Fibroblast of skin of left biceps (primary cell): ENCODE data around the gene NBPF11.
"Not testable (repeated sequence)": the region's sequence is repeated elsewhere in the genome, so short reads cannot be mapped to it uniquely, and the experiment has no call there.

ENCODE experiments used
- DNase-seq, 2 experiments: peaks; one replicate each; pipeline ENCODE4 v3.0.0-alpha.2; 2013; ENCODE audit warnings: low read depth in 2 of 2

NBPF11 gene

DNA sequence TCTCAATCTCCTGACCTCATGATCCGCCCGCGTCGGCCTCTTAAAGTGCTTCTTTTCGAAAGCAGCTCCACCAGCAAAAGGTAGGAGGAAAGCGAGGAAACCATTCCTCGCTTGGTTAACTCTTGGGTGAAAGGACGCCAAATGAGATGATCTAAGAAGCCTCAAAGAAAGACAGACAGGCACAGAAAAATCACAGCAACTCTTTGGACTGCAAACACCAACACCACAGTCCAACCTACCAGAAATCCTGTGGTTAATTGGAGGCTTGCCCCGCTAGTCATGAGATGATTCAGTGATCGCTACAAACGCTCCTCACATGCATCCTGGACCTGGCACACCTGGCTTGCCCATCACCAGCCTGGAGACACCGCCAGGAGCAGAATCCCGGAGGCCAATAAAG lies 1.1 kb downstream of the NBPF11 start:
- not testable (repeated sequence) for DNase-seq

DNA sequence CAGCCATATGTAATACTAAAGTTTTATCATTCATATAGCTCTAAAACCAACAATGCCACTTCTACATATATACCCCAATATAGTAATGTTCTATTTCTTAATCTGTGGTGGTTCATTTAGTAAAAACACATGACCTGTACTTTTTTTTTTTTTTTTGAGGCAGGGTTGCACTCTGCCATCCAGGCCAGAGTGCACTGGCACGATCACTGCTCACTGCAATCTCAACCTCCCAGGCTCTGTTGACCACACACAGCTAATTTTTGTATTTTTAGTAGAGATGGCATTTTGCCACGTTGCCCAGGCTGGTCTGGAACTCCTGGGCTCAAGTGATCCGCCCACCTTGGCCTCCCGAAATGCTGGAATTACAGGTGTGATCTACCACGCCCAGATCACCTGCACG lies 2.1 kb downstream of the NBPF11 start:
- DNase-seq: not testable (repeated sequence)

DNA sequence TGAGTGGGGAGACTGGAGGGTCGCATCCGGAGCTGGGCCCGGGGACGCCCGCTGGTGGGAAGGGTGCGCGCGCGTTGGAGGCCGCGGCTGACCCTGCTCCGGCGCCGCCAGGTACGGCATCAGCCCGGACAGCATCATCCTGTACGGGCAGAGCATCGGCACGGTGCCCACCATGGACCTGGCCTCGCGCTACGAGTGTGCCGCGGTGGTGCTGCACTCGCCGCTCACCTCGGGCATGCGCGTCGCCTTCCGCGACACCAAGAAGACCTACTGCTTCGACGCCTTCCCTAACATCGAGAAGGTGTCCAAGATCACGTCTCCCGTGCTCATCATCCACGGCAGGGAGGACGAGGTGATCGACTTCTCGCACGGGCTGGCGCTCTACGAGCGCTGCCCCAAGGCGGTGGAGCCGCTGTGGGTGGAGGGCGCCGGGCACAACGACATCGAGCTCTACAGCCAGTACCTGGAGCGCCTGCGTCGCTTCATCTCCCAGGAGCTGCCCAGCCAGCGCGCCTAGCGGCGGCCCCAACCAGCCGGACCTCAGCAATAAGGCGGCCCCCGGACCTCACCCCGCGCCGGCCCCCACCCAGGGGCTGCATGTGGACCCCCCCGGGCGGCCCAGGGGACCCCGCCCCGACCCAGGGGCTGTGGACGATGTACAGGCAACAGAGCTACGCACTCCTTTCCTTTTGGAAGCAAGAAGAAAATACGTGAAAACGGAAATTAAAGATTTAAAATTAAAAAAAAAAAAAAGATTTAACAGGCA lies 2.8 kb downstream of the NBPF11 start:
- not testable (repeated sequence) for DNase-seq

DNA sequence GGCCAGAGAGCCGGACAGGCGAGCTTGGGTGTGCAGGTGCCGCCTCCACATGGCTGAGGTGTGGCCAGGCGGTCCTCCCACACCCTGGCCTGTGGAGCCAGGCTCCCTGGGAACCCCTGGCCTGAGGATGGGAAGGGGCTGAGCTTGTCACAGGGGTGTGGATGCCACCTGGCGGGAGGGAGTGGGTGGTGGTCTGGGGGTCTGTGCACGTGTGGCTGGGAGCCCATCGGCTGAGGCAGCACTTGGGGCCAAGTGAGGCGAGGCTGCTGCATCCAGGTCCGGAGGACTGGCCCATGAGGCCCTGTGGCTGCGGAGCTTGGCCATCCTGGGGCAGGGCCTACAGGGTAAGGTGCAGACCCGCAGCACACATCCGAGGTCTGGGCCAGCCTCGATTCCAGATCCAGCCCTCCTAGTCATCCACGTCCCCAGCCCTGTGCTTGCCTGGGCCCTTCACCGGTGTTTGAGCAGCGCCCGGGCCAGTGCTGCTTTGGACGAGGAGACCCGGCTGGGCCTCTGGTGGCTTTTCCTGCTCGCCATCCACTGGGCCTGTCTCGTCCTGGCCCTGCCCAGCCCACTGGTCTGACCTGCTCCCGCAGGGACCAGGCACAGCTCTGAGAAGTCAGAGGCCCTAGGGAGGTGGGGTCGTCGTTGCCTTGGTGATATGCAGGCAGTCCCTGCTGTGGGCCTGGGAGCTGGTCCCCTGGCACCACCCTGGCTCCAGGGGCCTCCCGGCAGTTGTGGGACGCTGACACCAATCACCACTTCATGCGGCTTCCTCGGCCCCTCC lies 4.8 kb downstream of the NBPF11 start:
- not testable (repeated sequence) for DNase-seq

DNA sequence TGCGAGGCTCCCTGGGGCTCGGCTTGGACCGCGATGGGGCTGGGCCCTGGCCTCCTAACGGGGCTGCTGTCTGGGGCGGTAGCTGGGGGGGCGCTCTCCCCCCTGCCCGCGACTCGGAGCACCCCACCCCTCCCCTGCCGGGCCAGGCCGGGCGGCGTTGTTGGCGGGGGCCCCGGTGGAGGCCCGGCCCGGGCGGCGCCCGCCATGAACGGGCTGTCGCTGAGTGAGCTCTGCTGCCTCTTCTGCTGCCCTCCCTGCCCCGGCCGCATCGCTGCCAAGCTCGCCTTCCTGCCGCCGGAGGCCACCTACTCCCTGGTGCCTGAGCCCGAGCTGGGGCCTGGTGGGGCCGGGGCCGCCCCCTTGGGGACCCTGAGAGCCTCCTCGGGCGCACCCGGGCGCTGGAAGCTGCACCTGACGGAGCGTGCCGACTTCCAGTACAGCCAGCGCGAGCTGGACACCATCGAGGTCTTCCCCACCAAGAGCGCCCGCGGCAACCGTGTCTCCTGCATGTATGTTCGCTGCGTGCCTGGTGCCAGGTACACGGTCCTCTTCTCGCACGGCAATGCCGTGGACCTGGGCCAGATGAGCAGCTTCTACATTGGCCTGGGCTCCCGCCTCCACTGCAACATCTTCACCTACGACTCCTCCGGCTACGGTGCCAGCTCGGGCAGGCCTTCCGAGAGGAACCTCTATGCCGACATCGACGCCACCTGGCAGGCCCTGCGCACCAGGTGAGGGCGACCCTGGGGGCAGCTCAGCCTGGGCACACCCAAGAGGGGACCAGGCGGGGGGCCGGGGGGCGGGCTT lies 5.7 kb downstream of the NBPF11 start:
- DNase-seq: not testable (repeated sequence)

DNA sequence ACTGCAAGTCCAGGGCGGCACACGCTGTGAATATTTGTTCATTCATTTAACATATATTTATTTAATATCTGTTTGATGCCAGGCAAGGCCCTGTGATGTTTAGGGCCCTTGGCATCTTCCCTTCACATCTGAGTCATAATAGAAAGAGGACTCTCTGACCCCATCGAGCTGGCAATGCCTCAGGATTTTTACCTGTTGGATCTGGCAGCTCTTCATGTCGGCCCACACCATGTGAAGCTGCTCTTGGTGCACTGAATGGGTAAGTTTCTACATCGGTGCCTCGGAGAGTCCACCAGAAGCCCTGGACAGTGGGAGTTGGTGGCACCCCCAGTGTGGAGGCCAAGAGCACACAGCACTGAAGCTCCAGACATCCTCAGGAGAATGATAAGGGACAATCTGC lies 8.9 kb downstream of the NBPF11 start:
- not testable (repeated sequence) for DNase-seq

DNA sequence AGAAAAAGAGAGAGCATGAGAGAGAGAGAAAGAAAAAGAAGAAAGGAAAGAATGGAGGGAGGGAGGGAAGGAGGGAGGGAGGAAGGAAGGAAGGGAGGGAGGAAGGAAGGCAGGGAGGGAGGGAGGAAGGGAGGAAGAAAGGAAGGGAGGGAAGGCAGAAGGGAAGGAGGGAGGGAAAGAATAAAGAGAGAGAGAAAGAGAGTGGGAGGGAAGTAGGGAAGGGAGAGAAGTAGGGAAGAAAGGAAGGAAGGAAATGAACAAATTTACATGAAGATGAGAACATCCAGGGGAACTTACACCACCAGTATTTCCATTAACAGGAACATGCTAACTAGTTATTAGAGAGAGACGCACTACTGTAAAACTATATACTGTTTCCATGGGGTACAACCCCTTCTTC lies 10.1 kb downstream of the NBPF11 start:
- not testable (repeated sequence) for DNase-seq

DNA sequence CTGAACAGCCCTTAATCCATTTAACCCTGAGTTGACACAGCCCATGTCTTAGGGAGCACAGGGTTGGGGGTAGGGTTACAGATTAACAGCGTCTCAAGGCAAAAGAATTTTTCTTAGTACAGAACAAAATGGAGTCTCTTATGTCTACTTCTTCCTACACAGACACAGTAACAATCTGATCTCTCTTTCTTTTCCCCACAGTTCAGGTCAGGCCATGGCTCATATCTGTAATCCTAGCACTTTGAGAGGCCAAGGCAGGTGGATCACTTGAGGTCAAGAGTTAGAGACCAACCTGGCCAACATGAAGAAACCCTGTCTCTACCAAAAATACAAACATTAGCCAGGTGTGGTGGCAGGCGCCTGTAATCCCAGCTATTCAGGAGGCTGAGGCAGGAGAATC lies 13.5 kb downstream of the NBPF11 start:
- DNase-seq: not testable (repeated sequence)

DNA sequence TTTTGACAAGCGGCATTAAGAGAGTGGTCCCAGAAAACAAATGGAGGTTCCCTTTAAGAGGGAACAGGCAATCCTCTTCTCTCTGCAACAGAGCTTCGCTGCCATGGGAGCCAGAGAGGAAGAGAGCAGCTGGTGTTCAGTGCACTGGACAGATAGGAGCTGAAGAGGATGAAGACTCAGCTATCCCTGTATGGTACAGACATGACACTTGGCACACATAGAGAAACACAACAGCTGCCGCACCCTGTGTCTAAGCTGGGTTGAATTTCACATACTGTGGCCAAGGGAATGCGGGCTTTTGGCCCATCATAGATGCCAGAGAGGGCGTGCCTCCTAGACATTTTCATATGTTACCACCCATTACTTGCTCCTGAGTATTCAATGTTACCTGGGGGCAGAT lies 29.7 kb downstream of the NBPF11 start:
- not testable (repeated sequence) for DNase-seq

DNA sequence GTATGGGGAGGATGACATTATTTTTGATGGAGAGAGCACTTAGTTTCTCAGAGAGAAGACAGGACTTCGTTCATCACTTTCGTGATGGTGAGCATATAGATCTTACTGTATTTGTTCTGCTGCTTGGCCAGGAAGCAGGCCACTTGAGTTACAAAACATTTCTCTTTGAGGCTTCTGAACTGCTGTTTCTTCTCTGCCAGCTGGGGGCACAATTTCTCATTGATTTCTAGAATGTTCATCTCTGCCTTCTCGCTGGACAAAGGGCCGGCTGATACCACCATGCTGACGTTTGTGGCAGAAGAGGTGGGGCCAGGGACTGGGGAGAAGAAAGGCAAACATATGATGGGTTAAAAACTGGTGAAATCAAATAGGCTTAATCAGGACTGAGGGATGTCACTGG lies 31.7 kb downstream of the NBPF11 start:
- not testable (repeated sequence) for DNase-seq

DNA sequence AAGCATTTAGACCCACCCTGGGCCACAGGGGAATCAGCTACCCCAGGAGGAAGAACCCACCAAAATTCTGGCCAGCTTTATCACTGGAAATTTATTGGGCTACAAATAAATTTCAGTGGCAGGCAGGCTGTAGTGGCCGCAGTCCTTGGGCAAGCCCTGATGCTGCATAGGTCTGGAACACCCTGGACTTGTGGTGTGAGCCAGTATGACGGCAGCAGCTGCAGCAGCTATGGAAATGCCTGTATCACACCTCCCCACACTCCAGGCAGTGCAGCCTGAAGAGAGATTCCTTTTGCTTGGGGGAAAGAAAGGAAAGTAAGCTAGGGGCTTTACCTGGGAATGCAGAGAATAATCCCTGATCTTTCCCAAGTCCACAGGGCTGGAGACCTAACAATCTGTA lies 56.3 kb downstream of the NBPF11 start:
- DNase-seq: not testable (repeated sequence)

DNA sequence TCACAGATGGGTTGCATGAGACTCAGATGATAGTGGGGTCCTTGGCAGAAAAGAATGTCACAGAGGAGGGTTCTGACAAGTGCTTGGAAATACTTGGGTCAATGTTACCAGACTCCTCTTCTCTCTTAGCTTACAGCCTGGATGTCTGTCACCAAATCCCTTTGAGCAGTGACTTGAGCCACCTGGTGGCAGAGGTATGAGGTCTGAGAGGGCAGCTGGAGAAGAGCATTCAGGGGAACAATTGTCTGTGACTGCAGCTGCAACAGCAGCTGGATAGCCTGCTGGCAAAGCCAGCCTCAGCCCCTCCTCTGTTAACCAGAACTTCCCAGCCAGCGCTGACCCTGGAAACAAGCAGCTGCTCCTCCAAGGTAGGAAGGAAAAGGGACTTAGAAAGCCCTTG lies 65.9 kb downstream of the NBPF11 start:
- DNase-seq: not testable (repeated sequence)

DNA sequence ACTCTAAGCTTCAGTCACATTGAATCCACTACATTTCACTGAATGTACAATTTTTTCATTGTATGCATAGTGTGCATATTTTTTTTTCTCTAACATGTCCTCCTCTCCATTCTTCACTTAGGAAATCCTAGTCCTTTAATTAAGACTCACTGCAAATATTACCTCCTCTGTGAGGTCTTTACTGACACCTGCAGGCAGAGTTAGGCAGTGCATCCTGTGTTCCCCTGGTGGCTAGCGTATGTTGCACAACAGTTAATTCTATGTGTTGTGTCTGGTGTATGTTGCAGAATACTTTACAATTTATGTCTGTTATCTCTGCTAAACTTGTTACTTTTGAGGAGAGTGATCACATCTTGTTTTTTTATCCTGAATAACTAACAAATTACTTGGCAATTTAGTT lies 70.9 kb downstream of the NBPF11 start:
- DNase-seq: not testable (repeated sequence)

DNA sequence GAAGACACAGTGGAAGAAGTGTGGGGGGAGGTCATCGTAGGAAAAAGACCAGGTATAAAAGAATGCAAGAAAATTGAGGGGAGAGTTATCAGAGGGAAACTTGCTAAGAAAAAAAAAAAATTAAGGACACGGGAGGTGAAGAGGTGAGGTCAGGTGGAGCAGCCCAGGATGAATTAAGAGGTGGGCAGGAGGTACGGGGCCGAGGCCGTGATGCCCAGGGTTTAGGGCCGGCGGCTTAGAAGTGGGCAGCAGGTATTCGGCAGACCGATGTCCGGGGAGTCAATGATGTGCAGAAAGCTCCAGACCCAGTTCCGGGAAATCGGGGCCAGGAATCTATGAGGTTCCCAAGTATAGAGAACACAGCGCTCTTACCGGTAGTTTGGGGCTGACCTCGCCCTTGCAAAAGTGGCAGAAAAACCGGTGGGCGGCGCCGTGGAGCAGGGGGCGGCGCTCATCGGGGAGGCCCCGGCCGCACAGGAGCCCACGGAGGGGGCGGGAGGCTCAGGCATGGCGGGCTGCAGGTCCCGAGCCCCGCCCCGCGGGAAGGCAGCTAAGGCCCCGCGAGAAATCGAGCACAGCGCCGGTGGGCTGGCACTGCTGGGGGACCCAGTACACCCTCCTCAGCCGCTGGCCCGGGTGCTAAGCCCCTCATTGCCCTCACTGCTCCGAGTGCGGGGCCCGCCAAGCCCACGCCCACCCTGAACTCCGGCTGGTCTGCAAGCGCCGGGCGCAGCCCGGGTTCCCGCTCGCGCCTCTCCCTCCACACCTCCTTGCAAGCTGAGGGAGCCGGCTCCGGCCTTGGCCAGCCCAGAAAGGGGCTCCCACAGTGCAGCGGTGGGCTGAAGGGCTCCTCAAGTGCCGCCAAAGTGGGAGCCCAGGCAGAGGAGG lies 73.2 kb downstream of the NBPF11 start:
- DNase-seq: not testable (repeated sequence)

DNA sequence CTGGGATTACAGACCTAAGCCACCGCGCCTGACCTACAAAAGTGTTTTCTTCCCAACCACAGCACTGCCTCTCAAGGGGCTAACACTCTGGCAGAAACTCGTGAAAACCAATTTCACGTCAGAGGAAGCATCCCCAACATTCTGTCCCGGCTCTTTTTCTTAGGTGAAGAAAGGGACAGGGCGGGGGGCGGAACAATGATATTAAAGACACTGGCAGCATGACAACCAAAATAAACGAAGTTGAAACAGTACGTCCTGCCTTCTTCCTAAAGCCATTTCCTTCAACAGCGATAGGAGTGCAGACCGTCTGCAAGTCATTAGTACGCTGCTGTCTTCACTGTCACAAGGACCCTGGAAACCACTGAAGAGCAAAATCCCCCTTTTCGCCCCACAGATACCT lies 74.0 kb downstream of the NBPF11 start:
- not testable (repeated sequence) for DNase-seq

DNA sequence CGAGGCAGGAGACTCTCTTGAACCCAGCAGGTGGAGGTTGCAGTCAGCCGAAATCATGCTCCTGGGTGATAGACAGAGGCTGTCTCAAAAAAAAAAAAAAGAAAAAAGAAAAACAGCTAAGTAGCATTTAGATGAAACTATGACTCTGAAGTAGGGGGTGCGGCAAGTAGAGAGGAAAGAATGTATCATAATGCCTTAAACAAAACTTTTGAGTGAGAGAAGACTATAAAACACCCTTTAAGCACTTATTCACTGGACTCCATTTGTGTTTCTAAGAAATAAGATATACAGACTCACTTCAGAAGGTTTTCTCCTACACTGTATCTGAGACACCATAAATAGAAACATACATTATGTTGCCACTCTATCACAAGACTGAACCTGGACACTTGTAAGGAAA lies 74.6 kb downstream of the NBPF11 start:
- DNase-seq: not testable (repeated sequence)

DNA sequence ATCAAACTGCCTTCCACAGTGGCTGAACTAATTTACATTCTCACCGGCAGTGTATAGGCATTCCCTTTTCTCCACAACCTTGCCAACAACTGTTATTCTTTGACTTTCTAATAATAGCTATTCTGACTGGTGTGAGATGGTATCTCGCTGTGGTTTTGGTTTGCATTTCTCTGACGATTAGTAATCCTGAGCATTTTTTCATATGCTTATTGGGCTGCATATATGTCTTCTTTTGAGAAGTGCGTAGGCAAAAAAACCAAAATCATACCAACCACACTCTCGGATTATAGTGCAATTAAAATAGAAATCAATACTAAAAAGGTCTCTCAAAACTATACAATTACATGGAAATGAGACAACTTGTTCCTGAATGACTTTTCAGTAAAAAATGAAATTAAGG lies 78.7 kb downstream of the NBPF11 start:
- DNase-seq: not testable (repeated sequence)

DNA sequence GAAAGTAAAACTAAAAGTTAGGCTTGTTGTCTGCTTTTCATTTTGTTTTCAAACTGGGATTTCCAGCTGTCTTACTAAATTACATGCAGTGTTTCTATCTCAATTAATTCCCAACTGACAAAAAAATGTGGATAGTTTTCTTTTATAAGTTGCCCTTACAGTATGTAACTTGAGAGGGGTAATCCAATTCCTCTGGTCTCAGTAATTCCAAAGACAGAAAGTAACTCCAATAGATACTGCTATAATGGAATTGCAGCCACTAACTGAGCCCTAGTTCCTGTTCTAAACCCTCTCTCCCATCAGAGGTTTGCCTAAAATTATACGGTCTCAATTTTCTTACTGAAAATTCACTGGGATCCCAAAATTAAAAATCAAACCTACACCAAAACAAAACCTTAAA lies 83.5 kb downstream of the NBPF11 start:
- DNase-seq: not testable (repeated sequence)

DNA sequence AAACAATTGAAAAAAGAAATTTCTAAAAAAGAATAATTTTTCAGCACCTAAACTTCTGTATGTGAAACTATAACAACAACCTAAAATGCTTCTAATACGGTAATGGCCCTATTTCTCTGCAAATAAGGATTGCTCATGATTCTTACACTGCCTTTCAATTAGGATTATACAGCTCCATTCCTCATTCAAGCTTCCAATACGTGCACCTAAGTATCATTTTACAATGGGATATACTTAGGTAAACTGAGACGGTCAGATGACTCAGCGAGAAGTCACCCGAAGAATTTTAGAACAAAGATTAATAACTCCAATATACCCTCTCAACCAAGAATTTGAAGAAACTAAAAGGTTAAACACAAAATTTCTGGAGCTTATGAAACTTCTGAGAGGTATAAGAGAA lies 83.9 kb downstream of the NBPF11 start:
- not testable (repeated sequence) for DNase-seq

DNA sequence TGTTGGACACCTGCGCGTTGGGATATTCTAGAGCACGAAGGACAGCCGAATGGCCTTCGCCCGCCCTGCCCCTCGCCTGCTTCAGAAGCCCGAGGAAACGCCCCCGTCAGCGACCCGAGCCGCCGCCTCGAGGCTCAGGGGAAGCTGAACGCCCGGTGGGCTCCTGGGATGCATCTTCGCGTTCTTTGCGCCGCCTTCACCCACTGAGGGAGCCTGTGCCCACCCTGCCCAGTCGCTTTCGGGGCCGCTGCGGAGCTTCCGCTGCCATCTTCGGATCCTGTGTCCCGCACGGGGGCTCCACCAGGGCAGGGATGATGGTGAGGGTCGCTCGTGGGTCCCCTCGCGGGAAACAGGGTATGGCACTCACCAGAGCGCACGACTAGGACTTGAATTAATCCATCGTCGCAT lies 91.8 kb downstream of the NBPF11 start:
- not testable (repeated sequence) for DNase-seq

DNA sequence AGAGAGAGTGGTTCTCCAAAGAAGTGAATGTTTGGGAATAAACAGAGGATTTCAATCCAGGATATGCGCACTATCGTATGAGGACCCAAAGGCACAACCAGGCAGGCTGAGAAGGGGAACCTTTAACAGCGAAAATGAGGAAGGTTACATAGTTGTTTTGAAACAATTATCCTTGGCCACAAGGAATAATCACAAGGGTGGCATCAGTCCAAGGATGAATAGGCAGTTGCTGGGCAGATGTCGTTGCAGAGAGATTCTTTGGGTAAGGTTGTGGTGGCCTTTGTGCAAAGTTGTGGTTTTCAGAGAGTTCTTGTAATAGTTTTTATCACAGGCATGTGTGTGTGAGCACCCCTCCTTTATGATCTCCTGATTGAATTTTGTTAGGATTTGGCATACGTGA lies 94.7 kb downstream of the NBPF11 start:
- DNase-seq: peak; percentile 6 to 11
